ENCODE measurements around the gene ACAD11. TPM values are rescaled to one million over a fixed set of nuclear protein-coding genes. Genes with fewer than 3 reads are reported as not detected.
"Not testable (repeated sequence)": the region's sequence is repeated elsewhere in the genome, so short reads cannot be mapped to it uniquely, and the experiment has no call there.

ACAD11 gene
- total and polyA plus RNA-seq, 4 donors: 20.3 to 42.2 (median 26.1) TPM

DNA sequence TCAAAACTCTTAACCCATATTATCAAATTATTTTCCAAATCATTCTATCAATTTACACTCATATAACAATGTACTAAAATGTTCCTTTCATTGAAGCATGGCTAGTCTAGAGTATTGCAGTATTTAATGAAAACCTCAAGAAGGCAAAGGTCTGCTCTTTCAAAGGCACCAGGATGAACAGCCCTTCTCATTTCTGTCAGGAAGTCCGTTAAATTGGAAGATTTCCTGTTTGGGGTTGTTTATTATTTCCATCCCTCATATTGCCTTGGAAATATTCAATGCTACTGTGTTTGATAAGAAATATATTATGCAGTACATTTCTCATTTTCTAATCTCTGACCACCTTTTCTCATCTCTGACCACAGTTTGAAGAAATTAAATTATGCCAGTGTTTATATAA lies 37.5 kb downstream of the ACAD11 start:
- Histone ChIP-seq H3K4me3 (ENCODE audit: low read depth, low read length) (no peak overlapping the region), H3K27me3 (ENCODE audit: control insufficient read depth, insufficient read depth, low read length) (no peaks in the 10 kb centered on the region), H3K27ac (ENCODE audit: low read depth, low read length) (no peak overlapping the region), H3K9me3 (ENCODE audit: control insufficient read depth, insufficient read depth, low read length) (no peaks in the 10 kb centered on the region), H3K36me3 (ENCODE audit: control insufficient read depth, insufficient read depth, low read length) (peaks cover 8% of the 10 kb centered on the region), H3K4me1 (ENCODE audit: control insufficient read depth, insufficient read depth, low read length) (no peaks in the 10 kb centered on the region)
- no peak for DNase-seq (ENCODE audit: low read depth in 4 of 6, low spot score in 6 of 6)
- WGBS (ENCODE audit: insufficient coverage): no CpG with 5 or more reads among the region's 1 CpG

DNA sequence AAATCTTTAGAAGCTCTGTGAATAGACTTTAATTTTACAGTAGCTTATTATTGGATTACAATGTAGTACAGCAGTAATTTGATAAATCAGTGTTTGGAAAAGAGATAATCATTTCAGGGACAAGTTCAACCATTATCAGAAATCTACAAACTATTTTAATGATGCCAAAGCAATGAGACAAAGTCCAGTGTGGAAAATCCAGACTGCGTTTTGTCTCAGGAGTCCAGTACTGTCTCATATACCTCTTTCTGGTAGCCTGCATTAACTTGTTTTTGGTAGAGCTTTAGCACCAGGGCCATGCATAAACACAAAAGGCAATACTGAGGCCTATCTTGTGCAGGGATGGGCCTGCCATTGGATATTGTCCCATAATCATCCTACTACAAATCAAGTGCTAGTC lies 42.8 kb downstream of the ACAD11 start:
- no peaks in the 10 kb centered on the region for H3K4me1 ChIP-seq (ENCODE audit: control insufficient read depth, insufficient read depth, low read length)
- no peak for DNase-seq (ENCODE audit: low read depth in 4 of 6, low spot score in 6 of 6)
- 100% methylated on average over 1 of the region's 1 CpG for WGBS (ENCODE audit: insufficient coverage)
- H3K4me3 ChIP-seq (ENCODE audit: low read depth, low read length): no peak overlapping the region
- no peaks in the 10 kb centered on the region for H3K9me3 ChIP-seq (ENCODE audit: control insufficient read depth, insufficient read depth, low read length)
- no peaks in the 10 kb centered on the region for H3K36me3 ChIP-seq (ENCODE audit: control insufficient read depth, insufficient read depth, low read length)
- no peaks in the 10 kb centered on the region for H3K27me3 ChIP-seq (ENCODE audit: control insufficient read depth, insufficient read depth, low read length)
- no peak overlapping the region for H3K27ac ChIP-seq (ENCODE audit: low read depth, low read length)

DNA sequence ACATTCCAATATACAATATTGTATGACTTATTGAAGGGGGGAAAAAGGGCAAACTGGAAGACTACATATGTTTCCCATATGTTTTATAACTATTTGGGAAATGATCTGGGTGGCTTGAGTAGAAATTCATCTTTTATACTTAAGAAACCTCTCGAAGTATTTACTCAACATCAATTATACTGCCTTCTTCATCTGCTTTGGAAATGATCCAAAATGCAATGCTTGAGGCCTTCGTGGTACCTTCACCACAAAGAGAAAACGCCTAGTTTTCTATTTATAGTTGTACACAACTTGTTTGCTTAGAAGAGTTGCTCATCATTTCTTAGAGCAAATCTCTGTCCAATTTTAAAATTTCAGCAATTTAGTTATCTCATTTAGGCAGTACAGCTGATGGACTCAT lies 43.7 kb downstream of the ACAD11 start:
- Histone ChIP-seq H3K27ac (ENCODE audit: low read depth, low read length) (no peak overlapping the region), H3K4me1 (ENCODE audit: control insufficient read depth, insufficient read depth, low read length) (no peaks in the 10 kb centered on the region), H3K36me3 (ENCODE audit: control insufficient read depth, insufficient read depth, low read length) (no peaks in the 10 kb centered on the region), H3K4me3 (ENCODE audit: low read depth, low read length) (no peak overlapping the region), H3K9me3 (ENCODE audit: control insufficient read depth, insufficient read depth, low read length) (no peaks in the 10 kb centered on the region), H3K27me3 (ENCODE audit: control insufficient read depth, insufficient read depth, low read length) (no peaks in the 10 kb centered on the region)
- no CpG with 5 or more reads among the region's 3 CpGs for WGBS (ENCODE audit: insufficient coverage)
- no peak for DNase-seq (ENCODE audit: low read depth in 4 of 6, low spot score in 6 of 6)

DNA sequence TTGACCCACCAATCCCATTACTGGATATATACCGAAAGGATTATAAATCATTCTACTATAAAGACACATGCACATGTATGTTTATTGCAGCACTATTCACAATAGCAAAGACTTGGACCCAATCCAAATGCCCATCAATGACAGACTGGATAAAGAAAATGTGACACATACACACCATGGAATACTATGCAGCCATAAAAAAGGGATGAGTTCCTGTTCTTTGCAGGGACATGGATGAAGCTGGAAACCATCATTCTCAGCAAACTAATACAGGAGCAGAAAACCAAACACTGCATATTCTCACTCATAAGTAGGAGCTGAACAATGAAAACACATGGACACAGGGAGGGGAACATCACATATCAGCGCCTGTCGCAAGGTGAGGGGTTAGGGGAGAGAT lies 44.3 kb downstream of the ACAD11 start:
- H3K4me3 ChIP-seq (ENCODE audit: low read depth, low read length); H3K27me3 ChIP-seq (ENCODE audit: control insufficient read depth, insufficient read depth, low read length); H3K36me3 ChIP-seq (ENCODE audit: control insufficient read depth, insufficient read depth, low read length); H3K27ac ChIP-seq (ENCODE audit: low read depth, low read length); DNase-seq (ENCODE audit: low read depth in 4 of 6, low spot score in 6 of 6); H3K9me3 ChIP-seq (ENCODE audit: control insufficient read depth, insufficient read depth, low read length); H3K4me1 ChIP-seq (ENCODE audit: control insufficient read depth, insufficient read depth, low read length): not testable (repeated sequence)
- no CpG with 5 or more reads among the region's 3 CpGs for WGBS (ENCODE audit: insufficient coverage)

DNA sequence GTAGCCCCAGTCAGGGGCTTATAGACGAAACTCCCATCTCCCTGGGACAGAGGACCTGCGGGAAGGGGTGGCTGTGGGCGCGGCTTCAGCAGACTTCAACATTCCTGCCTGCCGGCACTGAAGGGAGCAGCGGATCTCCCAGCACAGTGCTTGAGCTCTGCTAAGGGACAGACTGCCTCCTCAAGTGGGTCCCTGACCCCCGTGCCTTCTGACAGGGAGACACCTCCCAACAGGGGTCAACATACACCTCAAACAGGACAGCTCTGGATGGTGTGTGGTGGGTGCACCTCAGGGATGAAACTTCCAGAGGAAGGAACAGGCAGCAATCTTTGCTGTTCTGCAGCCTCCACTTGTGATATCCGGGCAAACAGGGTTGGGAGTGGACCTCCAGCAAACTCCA lies 53.0 kb downstream of the ACAD11 start:
- not testable (repeated sequence) for H3K4me1 ChIP-seq (ENCODE audit: control insufficient read depth, insufficient read depth, low read length); H3K27me3 ChIP-seq (ENCODE audit: control insufficient read depth, insufficient read depth, low read length); H3K4me3 ChIP-seq (ENCODE audit: low read depth, low read length); H3K36me3 ChIP-seq (ENCODE audit: control insufficient read depth, insufficient read depth, low read length); H3K9me3 ChIP-seq (ENCODE audit: control insufficient read depth, insufficient read depth, low read length); H3K27ac ChIP-seq (ENCODE audit: low read depth, low read length); DNase-seq (ENCODE audit: low read depth in 4 of 6, low spot score in 6 of 6)
- WGBS (ENCODE audit: insufficient coverage): 90% methylated on average over 7 of the region's 8 CpGs

DNA sequence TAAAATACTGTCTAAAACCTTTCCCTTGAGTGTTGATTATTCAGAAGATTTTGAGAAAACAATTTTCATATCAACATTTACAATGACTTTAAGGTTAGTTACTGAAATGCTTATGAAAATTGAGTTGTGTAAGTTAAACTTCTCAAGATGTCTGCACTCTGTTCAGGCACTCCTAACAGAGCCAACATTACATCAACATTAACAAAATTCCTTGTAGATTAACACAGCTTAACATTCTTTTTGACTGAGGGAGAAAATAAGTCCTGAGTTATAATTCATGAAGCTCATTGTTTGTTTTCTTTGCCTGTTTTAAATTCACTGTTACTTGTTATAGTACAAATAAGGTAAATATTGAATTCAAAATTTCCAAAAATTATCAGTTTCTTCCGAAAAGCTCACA lies 53.5 kb downstream of the ACAD11 start:
- H3K4me3 ChIP-seq (ENCODE audit: low read depth, low read length): no peak overlapping the region
- no peaks in the 10 kb centered on the region for H3K4me1 ChIP-seq (ENCODE audit: control insufficient read depth, insufficient read depth, low read length)
- DNase-seq (ENCODE audit: low read depth in 4 of 6, low spot score in 6 of 6): no peak
- no CpG with 5 or more reads among the region's 1 CpG for WGBS (ENCODE audit: insufficient coverage)
- H3K9me3 ChIP-seq (ENCODE audit: control insufficient read depth, insufficient read depth, low read length): no peaks in the 10 kb centered on the region
- H3K27me3 ChIP-seq (ENCODE audit: control insufficient read depth, insufficient read depth, low read length): no peaks in the 10 kb centered on the region
- peaks cover 3% of the 10 kb centered on the region for H3K36me3 ChIP-seq (ENCODE audit: control insufficient read depth, insufficient read depth, low read length)
- no peak overlapping the region for H3K27ac ChIP-seq (ENCODE audit: low read depth, low read length)

DNA sequence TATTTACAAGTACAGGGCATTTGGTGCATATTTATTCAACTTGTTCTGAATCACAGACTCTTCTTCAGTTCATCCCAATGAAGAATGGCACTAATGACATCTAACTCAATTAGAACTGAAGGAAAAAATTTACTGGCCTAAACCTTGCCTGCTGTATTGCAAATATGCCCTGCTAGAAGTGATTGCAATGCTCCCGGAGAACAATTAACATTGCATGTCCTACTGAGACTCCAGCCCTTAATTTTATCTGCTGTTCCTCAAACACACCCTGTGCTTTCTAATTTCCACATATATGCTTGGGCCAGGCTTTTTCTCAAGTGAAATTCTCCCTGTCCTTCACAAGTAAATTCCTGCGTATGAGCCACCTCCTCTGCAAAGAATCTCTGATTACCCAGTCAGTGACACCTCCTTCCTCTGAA lies 54.2 kb downstream of the ACAD11 start:
- no peaks in the 10 kb centered on the region for H3K27me3 ChIP-seq (ENCODE audit: control insufficient read depth, insufficient read depth, low read length)
- H3K4me3 ChIP-seq (ENCODE audit: low read depth, low read length): no peak overlapping the region
- no peaks in the 10 kb centered on the region for H3K9me3 ChIP-seq (ENCODE audit: control insufficient read depth, insufficient read depth, low read length)
- peak in 1 of 6 donors; percentile 20 for DNase-seq (ENCODE audit: low read depth in 4 of 6, low spot score in 6 of 6)
- 90% methylated on average over 2 of the region's 2 CpGs for WGBS (ENCODE audit: insufficient coverage)
- H3K27ac ChIP-seq (ENCODE audit: low read depth, low read length): no peak overlapping the region
- H3K4me1 ChIP-seq (ENCODE audit: control insufficient read depth, insufficient read depth, low read length): no peaks in the 10 kb centered on the region
- peaks cover 3% of the 10 kb centered on the region for H3K36me3 ChIP-seq (ENCODE audit: control insufficient read depth, insufficient read depth, low read length)

DNA sequence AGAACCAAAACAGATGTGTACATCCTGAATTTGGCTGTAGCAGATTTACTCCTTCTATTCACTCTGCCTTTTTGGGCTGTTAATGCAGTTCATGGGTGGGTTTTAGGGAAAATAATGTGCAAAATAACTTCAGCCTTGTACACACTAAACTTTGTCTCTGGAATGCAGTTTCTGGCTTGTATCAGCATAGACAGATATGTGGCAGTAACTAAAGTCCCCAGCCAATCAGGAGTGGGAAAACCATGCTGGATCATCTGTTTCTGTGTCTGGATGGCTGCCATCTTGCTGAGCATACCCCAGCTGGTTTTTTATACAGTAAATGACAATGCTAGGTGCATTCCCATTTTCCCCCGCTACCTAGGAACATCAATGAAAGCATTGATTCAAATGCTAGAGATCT lies 59.0 kb downstream of the ACAD11 start:
- H3K4me3 ChIP-seq (ENCODE audit: low read depth, low read length); H3K9me3 ChIP-seq (ENCODE audit: control insufficient read depth, insufficient read depth, low read length); H3K4me1 ChIP-seq (ENCODE audit: control insufficient read depth, insufficient read depth, low read length); DNase-seq (ENCODE audit: low read depth in 4 of 6, low spot score in 6 of 6); H3K27me3 ChIP-seq (ENCODE audit: control insufficient read depth, insufficient read depth, low read length); H3K36me3 ChIP-seq (ENCODE audit: control insufficient read depth, insufficient read depth, low read length); H3K27ac ChIP-seq (ENCODE audit: low read depth, low read length): not testable (repeated sequence)
- WGBS (ENCODE audit: insufficient coverage): no CpG with 5 or more reads among the region's 1 CpG

DNA sequence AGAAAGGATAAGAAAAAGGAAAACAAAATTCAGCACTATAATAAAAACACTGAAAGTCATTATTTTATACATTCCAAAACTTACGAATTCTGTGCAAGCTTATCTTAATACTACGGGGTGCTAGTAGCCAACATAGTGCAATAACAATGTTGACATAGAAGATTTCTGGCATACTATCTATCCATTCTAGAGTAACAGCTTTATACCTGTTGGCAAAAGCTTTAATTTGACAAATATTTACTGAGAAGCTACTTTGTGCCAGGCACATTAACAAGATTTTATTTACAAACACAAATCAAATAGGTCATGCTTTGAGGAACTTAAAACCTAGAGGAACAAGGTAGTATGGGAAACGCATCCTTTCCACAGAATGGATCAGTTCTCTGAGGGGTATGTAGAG lies 61.4 kb downstream of the ACAD11 start:
- DNase-seq (ENCODE audit: low read depth in 4 of 6, low spot score in 6 of 6): no peak
- WGBS (ENCODE audit: insufficient coverage): 100% methylated on average over 1 of the region's 3 CpGs
- Histone ChIP-seq H3K36me3 (ENCODE audit: control insufficient read depth, insufficient read depth, low read length) (peaks cover 5% of the 10 kb centered on the region), H3K27ac (ENCODE audit: low read depth, low read length) (no peak overlapping the region), H3K9me3 (ENCODE audit: control insufficient read depth, insufficient read depth, low read length) (no peaks in the 10 kb centered on the region), H3K4me1 (ENCODE audit: control insufficient read depth, insufficient read depth, low read length) (no peaks in the 10 kb centered on the region), H3K27me3 (ENCODE audit: control insufficient read depth, insufficient read depth, low read length) (no peaks in the 10 kb centered on the region), H3K4me3 (ENCODE audit: low read depth, low read length) (no peak overlapping the region)

DNA sequence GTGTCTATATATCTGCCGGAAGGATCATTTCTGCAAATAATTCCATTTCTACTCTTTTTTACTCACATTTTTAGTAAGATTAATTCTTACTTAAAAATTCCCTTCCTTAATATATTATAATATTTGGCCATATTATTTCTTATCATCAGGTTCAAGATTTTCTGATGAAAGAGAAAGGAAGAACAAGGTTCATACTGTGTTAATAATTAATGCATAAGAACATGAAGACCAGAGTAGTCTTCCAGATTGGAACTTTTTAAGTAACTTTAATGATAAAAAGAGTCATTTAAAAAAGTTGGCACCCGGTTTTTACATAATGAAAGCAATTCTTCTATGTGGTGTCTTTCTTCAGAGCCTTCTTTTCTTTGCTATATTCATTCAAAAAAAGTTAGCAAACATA lies 61.9 kb downstream of the ACAD11 start:
- no CpG with 5 or more reads among the region's 2 CpGs for WGBS (ENCODE audit: insufficient coverage)
- H3K27ac ChIP-seq (ENCODE audit: low read depth, low read length): no peak overlapping the region
- no peaks in the 10 kb centered on the region for H3K9me3 ChIP-seq (ENCODE audit: control insufficient read depth, insufficient read depth, low read length)
- no peak overlapping the region for H3K4me3 ChIP-seq (ENCODE audit: low read depth, low read length)
- no peaks in the 10 kb centered on the region for H3K4me1 ChIP-seq (ENCODE audit: control insufficient read depth, insufficient read depth, low read length)
- peaks cover 5% of the 10 kb centered on the region for H3K36me3 ChIP-seq (ENCODE audit: control insufficient read depth, insufficient read depth, low read length)
- no peak for DNase-seq (ENCODE audit: low read depth in 4 of 6, low spot score in 6 of 6)
- no peaks in the 10 kb centered on the region for H3K27me3 ChIP-seq (ENCODE audit: control insufficient read depth, insufficient read depth, low read length)

Measured in spinal cord (tissue), 10 donors.